Osteocyte (in vitro differentiated cells): ENCODE data around the gene HERC2. TPM values are rescaled to one million over a fixed set of nuclear protein-coding genes. Genes with fewer than 3 reads are reported as not detected.
"Not testable (repeated sequence)": the region's sequence is repeated elsewhere in the genome, so short reads cannot be mapped to it uniquely, and the experiment has no call there.

ENCODE experiments used
- DNase-seq: peaks from one replicate; pipeline ENCODE4 v3.0.0; 2021; ENCODE audit warnings: mixed read lengths; ENCODE audit not compliant: unreplicated experiment; ENCODE audit errors: extremely low spot score
- H3K27ac Mint-ChIP-seq: one replicate; pipeline ENCODE4 v1.8.0; 2021; ENCODE audit warnings: mild to moderate bottlenecking, mixed read lengths; ENCODE audit not compliant: unreplicated experiment
- H3K27me3 Mint-ChIP-seq: one replicate; pipeline ENCODE4 v1.8.0; 2021; ENCODE audit warnings: mixed read lengths; ENCODE audit not compliant: unreplicated experiment
- H3K36me3 Mint-ChIP-seq: one replicate; pipeline ENCODE4 v1.8.0; 2021; ENCODE audit warnings: mixed read lengths; ENCODE audit not compliant: unreplicated experiment
- H3K4me1 Mint-ChIP-seq: one replicate; pipeline ENCODE4 v1.8.0; 2021; ENCODE audit warnings: mixed read lengths; ENCODE audit not compliant: unreplicated experiment
- H3K4me3 Mint-ChIP-seq: one replicate; pipeline ENCODE4 v1.8.0; 2021; ENCODE audit warnings: mild to moderate bottlenecking, moderate library complexity, mixed read lengths; ENCODE audit not compliant: unreplicated experiment
- H3K9me3 Mint-ChIP-seq: one replicate; pipeline ENCODE4 v1.8.0; 2021; ENCODE audit warnings: mixed read lengths; ENCODE audit not compliant: unreplicated experiment
- long read RNA-seq: library from polyadenylated mRNA; unstranded; transcript quantifications from one replicate; pipeline ENCODE4 v2.0.0, GENCODE V29; 2021
- total RNA-seq: library from RNA; stranded (reverse); gene quantifications from 2 replicates; pipeline ENCODE4 v1.2.1, GENCODE V29; 2021

HERC2 gene
- total RNA-seq = 89.2 and 94.1 TPM in 2 replicates
- long read RNA-seq, partial matches to known transcripts = 61 of 76 reads
- long read RNA-seq, other reads (novel, unspliced or antisense) = 13 of 76 reads

DNA sequence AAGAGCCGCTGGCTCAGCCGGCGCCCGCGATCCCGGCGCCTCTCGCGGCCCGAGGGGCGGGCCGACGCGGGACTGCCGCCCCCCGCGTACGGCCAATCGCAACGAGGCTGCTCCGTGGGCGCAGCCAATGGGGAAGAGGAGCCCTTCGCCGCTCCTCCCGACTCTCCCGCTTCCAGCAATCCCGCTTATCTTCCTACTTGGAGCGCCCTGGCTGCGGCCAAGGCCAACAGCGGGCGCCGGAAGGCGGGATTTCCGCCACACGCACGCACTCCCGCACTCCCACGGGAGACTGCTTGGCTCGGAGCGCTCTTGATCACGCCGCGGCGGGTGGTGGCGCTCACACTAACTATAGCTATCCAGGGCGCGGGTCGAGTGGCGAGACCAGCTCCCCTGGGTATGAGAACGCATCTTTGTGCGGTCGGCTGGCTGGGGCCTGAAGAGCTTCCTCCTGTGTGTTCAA is at the start of gene HERC2:
Gene HERC2 (minus strand): TSS at position 51 of the 460 bp plus-strand sequence. CDS start 746 bp downstream, outside the sequence.
- DNase-seq, H3K27me3 Mint-ChIP-seq, H3K4me1 Mint-ChIP-seq: not testable (repeated sequence)

DNA sequence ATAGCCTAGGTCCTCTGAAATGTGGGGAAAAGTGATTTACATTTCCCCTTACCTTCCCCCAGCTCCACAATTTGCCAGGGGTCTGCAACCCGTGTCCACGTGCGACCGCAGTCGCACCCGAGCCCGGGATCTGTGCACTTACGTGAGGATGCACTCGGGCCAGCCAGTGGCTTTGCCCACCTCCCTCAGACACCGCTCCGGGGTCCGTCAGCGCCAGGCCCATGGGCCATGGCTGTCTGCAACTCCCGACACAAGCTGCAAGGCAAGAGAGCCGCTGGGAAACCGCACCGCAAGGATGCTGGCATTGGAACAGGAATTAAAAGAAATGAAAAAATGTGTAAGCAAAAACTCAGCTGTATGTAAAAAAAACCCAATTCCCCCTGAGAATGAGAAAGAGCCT is 43.5 kb upstream of the HERC2 start:
- H3K27me3 Mint-ChIP-seq, H3K4me1 Mint-ChIP-seq, H3K4me3 Mint-ChIP-seq, H3K27ac Mint-ChIP-seq, H3K9me3 Mint-ChIP-seq, H3K36me3 Mint-ChIP-seq, DNase-seq: not testable (repeated sequence)

More for the DNA sequence above, at the start of gene HERC2:
- Mint-ChIP-seq H3K27ac (peak within 1 kb of the TSS; percentile 84), H3K4me3 (peak within 1 kb of the TSS; percentile 98)
- not testable (repeated sequence) for H3K9me3 Mint-ChIP-seq, H3K36me3 Mint-ChIP-seq

DNA sequence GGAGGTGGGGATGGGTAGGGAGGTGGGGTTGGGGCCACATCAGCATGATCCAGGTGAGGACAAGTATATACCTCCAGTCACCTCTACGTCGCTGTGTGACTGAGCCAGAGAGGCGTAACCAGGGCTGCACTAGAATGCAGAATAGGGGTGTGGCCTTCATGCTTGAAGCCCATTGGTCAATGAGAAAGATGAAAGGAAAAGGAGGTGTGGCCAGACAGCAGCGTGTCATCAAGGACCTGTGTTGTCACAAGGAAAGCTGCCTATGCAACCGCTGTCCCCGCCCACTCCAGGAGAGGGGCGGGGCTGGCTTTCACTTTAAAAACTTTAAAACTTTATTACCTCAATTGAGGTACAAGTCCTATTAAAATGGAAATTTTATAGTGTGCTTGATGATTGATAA is 36.0 kb upstream of the HERC2 start, which contains the start of gene GOLGA6L24:
Gene GOLGA6L24 (minus strand): TSS at position 101 of the 400 bp plus-strand sequence. CDS start 61 bp downstream, at position 40.
- H3K9me3 Mint-ChIP-seq, H3K4me3 Mint-ChIP-seq, H3K36me3 Mint-ChIP-seq, H3K27ac Mint-ChIP-seq, DNase-seq, H3K27me3 Mint-ChIP-seq, H3K4me1 Mint-ChIP-seq: not testable (repeated sequence)

- not testable (repeated sequence) for H3K27me3 Mint-ChIP-seq, H3K9me3 Mint-ChIP-seq, H3K36me3 Mint-ChIP-seq, DNase-seq, H3K4me1 Mint-ChIP-seq
- Mint-ChIP-seq H3K4me3 (peak overlapping the region; percentile 98), H3K27ac (peak overlapping the region; percentile 84)
These were observed 461 bp downstream of the HERC2 start for GRCh38 chr15:28321358-28322078.

- H3K4me3 Mint-ChIP-seq, H3K9me3 Mint-ChIP-seq, DNase-seq, H3K27me3 Mint-ChIP-seq, H3K4me1 Mint-ChIP-seq, H3K27ac Mint-ChIP-seq: not testable (repeated sequence)
- H3K36me3 Mint-ChIP-seq = peaks cover 17% of the 10 kb centered on the region
These were observed 2.3 kb downstream of the HERC2 start for GRCh38 chr15:28319725-28320124.

DNA sequence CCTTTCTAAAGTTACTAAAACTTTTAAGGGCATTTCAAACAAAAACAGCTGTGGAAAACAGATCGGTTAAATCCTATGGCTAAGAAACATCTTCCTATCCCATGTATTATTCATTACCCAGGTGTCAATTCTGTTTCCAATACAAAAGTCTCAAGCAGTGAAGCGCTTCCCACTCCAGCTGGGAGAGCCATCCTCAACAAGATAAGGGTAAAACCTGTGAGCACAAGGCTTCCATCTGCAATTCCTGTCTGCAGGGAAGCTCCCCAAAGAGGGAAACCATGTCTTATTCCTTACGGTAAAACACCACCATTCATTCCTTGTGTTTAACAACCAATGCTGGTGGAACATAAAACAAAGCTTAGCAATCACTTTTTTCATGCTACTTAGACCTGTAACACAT is 3.2 kb downstream of the HERC2 start:
- H3K4me1 Mint-ChIP-seq, DNase-seq, H3K27me3 Mint-ChIP-seq, H3K9me3 Mint-ChIP-seq, H3K27ac Mint-ChIP-seq, H3K4me3 Mint-ChIP-seq: not testable (repeated sequence)
- peaks cover 21% of the 10 kb centered on the region for H3K36me3 Mint-ChIP-seq

DNA sequence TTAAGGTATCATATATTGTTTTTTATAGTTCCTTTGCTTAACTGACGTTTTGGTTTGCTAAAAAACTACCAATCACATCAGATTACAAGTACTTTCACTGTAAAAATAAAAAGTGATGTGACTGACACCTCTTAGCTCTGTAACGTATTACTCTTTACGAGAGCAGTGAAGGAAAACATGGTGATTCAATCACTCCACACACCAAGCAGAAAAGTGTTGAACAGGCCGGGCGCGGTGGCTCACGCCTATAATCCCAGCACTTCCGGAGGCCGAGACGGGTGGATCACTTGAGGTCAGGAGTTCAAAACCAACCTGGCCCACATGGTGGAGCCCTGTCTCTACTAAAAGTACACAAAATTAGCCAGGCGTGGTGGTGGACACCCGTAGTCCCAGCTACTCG is 3.9 kb downstream of the HERC2 start:
- H3K27me3 Mint-ChIP-seq, DNase-seq, H3K27ac Mint-ChIP-seq, H3K4me3 Mint-ChIP-seq, H3K4me1 Mint-ChIP-seq, H3K9me3 Mint-ChIP-seq: not testable (repeated sequence)
- H3K36me3 Mint-ChIP-seq = peaks cover 24% of the 10 kb centered on the region

DNA sequence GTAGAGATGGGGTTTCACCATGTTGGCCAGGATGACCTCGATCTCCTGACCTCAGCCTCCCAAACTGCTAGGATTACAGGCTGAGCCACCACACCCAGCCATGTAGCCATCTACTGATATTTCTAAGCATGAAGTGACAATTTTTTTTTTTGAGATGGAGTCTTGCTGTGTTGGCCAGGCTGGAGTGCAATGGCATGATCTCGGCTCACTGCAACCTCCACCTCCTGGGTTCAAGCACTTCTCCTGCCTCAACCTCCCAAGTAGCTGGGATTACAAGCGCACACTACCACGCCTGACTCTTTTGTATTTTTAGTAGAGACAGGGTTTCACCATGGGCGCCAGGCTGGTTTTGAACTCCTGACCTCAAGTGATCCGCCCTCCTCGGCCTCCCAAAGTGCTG is 5.0 kb downstream of the HERC2 start:
- H3K27me3 Mint-ChIP-seq = not testable (repeated sequence)

GRCh38 chr15:28310454-28310853 is 11.5 kb downstream of the HERC2 start:
- H3K27me3 Mint-ChIP-seq, H3K27ac Mint-ChIP-seq, H3K4me3 Mint-ChIP-seq, DNase-seq, H3K4me1 Mint-ChIP-seq: not testable (repeated sequence)
- Mint-ChIP-seq H3K9me3 (peaks cover 16% of the 10 kb centered on the region), H3K36me3 (peaks cover 37% of the 10 kb centered on the region)

More for the DNA sequence above, 5.0 kb downstream of the HERC2 start:
- not testable (repeated sequence) for DNase-seq, H3K4me3 Mint-ChIP-seq, H3K9me3 Mint-ChIP-seq, H3K4me1 Mint-ChIP-seq, H3K27ac Mint-ChIP-seq
- H3K36me3 Mint-ChIP-seq = peaks cover 24% of the 10 kb centered on the region

DNA sequence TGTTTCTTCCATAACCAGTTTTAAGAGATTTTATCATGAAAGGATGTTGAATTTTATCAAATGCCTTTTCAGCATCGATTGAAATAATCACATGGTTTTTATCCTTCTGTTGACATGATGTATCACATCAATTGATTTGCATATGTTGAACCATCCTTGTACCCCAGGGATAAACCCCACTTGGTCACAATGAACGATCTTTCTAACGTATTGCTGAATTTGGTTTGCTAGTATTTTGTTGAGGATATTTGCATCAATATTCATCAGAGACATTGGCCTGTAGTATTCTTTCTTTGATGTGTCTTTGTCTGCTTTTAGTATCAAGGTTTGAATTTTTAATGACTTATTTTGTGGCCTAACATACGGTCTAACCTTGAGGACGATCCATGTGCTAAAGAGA is 13.3 kb downstream of the HERC2 start:
- H3K4me1 Mint-ChIP-seq, H3K27ac Mint-ChIP-seq, H3K4me3 Mint-ChIP-seq, DNase-seq, H3K27me3 Mint-ChIP-seq: not testable (repeated sequence)
- H3K36me3 Mint-ChIP-seq = peaks cover 30% of the 10 kb centered on the region
- peaks cover 16% of the 10 kb centered on the region for H3K9me3 Mint-ChIP-seq

- H3K4me3 Mint-ChIP-seq, H3K27me3 Mint-ChIP-seq, H3K4me1 Mint-ChIP-seq, DNase-seq, H3K27ac Mint-ChIP-seq: not testable (repeated sequence)
- peaks cover 28% of the 10 kb centered on the region for H3K36me3 Mint-ChIP-seq
- peaks cover 16% of the 10 kb centered on the region for H3K9me3 Mint-ChIP-seq
These were observed 16.3 kb downstream of the HERC2 start for GRCh38 chr15:28305700-28306099.

DNA sequence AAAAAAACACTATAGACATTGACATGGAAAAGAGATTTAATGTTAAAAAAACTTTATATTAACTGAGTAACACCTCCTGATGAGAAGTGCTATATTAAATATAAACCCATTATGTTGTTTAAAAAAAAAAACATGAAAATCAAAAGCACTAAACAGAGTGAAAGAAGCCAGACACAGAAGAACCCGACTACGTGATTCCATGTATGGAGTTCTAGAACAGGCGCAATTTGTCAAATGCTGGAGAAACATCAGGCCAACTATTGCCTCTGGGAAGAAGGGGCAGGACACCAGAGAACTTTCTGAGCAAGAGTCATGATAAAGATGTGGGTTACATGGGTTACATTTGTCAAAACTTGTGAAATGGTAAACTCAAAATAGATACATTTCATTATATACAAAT is 24.5 kb downstream of the HERC2 start:
- H3K27ac Mint-ChIP-seq, H3K9me3 Mint-ChIP-seq, H3K36me3 Mint-ChIP-seq, H3K4me3 Mint-ChIP-seq, H3K27me3 Mint-ChIP-seq, H3K4me1 Mint-ChIP-seq, DNase-seq: not testable (repeated sequence)
